Mesenchymal stem cell (in vitro differentiated cells and primary cell): ENCODE data around the gene EGFLAM.

ENCODE experiments used
- DNase-seq: peaks from one replicate; pipeline ENCODE4 v3.0.0-alpha.2; 2013
- H2AFZ ChIP-seq: one replicate; pipeline ENCODE4 v1.6.1; 2013; ENCODE audit warnings: low read depth, mild to moderate bottlenecking, control low read depth, inconsistent platforms, low read length, moderate library complexity
- H2AK5ac ChIP-seq: 2 replicates; pipeline ENCODE4 v1.6.1; 2013; ENCODE audit warnings: low read length, moderate library complexity, mild to moderate bottlenecking, inconsistent platforms; ENCODE audit not compliant: severe bottlenecking
- H2BK120ac ChIP-seq: one replicate; pipeline ENCODE4 v1.6.1; 2013; ENCODE audit warnings: low read depth, mild to moderate bottlenecking, inconsistent platforms, low read length, moderate library complexity
- H2BK12ac ChIP-seq, 2 experiments: one replicate each; pipeline ENCODE4 v1.6.1; 2013; ENCODE audit warnings: inconsistent platforms in 2 of 2, low read length in 2 of 2, mild to moderate bottlenecking in 2 of 2, moderate library complexity in 2 of 2, control low read depth in 1 of 2
- H2BK15ac ChIP-seq: one replicate; pipeline ENCODE4 v1.6.1; 2013; ENCODE audit warnings: mild to moderate bottlenecking, low read depth, inconsistent platforms; ENCODE audit not compliant: poor library complexity, severe bottlenecking
- H2BK5ac ChIP-seq: 2 replicates; pipeline ENCODE4 v1.6.1; 2013; ENCODE audit warnings: low read depth, mild to moderate bottlenecking, low read length, control low read depth, inconsistent platforms; ENCODE audit not compliant: poor library complexity, severe bottlenecking
- H3K14ac ChIP-seq, 2 experiments: one replicate each; pipeline ENCODE4 v1.6.1; 2013; ENCODE audit warnings: inconsistent platforms in 2 of 2, low read length in 2 of 2, control low read depth in 1 of 2, mild to moderate bottlenecking in 1 of 2, moderate library complexity in 1 of 2
- H3K18ac ChIP-seq, 2 experiments: one replicate each; pipeline ENCODE4 v1.6.1; 2013; ENCODE audit warnings: inconsistent platforms in 2 of 2, low read length in 2 of 2, control low read depth in 1 of 2, low read depth in 1 of 2, mild to moderate bottlenecking in 1 of 2
- H3K23ac ChIP-seq, 2 experiments: one replicate each; pipeline ENCODE4 v1.6.1; 2013; ENCODE audit warnings: inconsistent platforms in 2 of 2, low read length in 2 of 2, mild to moderate bottlenecking in 2 of 2, moderate library complexity in 2 of 2, control low read depth in 1 of 2
- H3K27ac ChIP-seq: 2 replicates; pipeline ENCODE4 v1.5.1; 2013; ENCODE audit warnings: mild to moderate bottlenecking, moderate library complexity, low read length, control low read depth, inconsistent platforms; ENCODE audit not compliant: poor library complexity, severe bottlenecking
- H3K27me3 ChIP-seq, 2 experiments: 2 replicates each; pipeline versions ENCODE4 v1.6.1 to v1.7.0; 2013; ENCODE audit warnings: low read length in 2 of 2, mild to moderate bottlenecking in 2 of 2, moderate library complexity in 2 of 2, control low read depth in 1 of 2, inconsistent platforms in 1 of 2; ENCODE audit not compliant: control insufficient read depth in 1 of 2, insufficient read depth in 1 of 2
- H3K36me3 ChIP-seq, 2 experiments: 2 replicates each; pipeline versions ENCODE4 v1.6.1 to v1.7.0; 2013; ENCODE audit warnings: low read length in 2 of 2, control low read depth in 1 of 2, inconsistent platforms in 1 of 2, low read depth in 1 of 2, mild to moderate bottlenecking in 1 of 2; ENCODE audit not compliant: insufficient read depth in 2 of 2, control insufficient read depth in 1 of 2
- H3K4ac ChIP-seq, 2 experiments: one replicate each; pipeline ENCODE4 v1.6.1; 2013; ENCODE audit warnings: inconsistent platforms in 2 of 2, low read length in 2 of 2, mild to moderate bottlenecking in 2 of 2, moderate library complexity in 2 of 2, control low read depth in 1 of 2, low read depth in 1 of 2
- H3K4me1 ChIP-seq: 2 replicates; pipeline ENCODE4 v1.6.1; 2013; ENCODE audit warnings: low read depth, low read length, control low read depth; ENCODE audit not compliant: control insufficient read depth, insufficient read depth
- H3K4me2 ChIP-seq: 2 replicates; pipeline ENCODE4 v1.6.1; 2013; ENCODE audit warnings: low read length, mild to moderate bottlenecking, inconsistent platforms; ENCODE audit not compliant: poor library complexity, severe bottlenecking
- H3K4me3 ChIP-seq, 2 experiments: 2 replicates each; pipeline versions ENCODE4 v1.5.1 to v1.7.0; 2013; ENCODE audit warnings: low read length in 2 of 2, mild to moderate bottlenecking in 2 of 2, control low read depth in 1 of 2, low read depth in 1 of 2; ENCODE audit not compliant: insufficient read depth in 1 of 2
- H3K79me1 ChIP-seq: replicated peaks from 2 replicates; pipeline ENCODE4 v1.6.1; 2013; ENCODE audit warnings: mild to moderate bottlenecking, control low read depth, low read length, inconsistent platforms; ENCODE audit not compliant: poor library complexity, severe bottlenecking
- H3K9ac ChIP-seq: 2 replicates; pipeline ENCODE4 v1.7.0; 2013; ENCODE audit warnings: mild to moderate bottlenecking, low read length, moderate library complexity
- H3K9me3 ChIP-seq: 2 replicates; pipeline ENCODE4 v1.7.0; 2013; ENCODE audit warnings: mild to moderate bottlenecking, low read length; ENCODE audit not compliant: control insufficient read depth
- H4K8ac ChIP-seq: one replicate; pipeline ENCODE4 v1.6.1; 2013; ENCODE audit warnings: inconsistent platforms, mild to moderate bottlenecking, low read length, moderate library complexity
- H4K91ac ChIP-seq: one replicate; pipeline ENCODE4 v1.6.1; 2013; ENCODE audit warnings: mild to moderate bottlenecking, low read length, inconsistent platforms
- WGBS: methylation state at CpG from one replicate; pipeline ENCODE4 v1.1.7; 2013; ENCODE audit warnings: mixed read lengths; 5-methylcytosine and 5-hydroxymethylcytosine counted together

The EGFLAM gene

DNA sequence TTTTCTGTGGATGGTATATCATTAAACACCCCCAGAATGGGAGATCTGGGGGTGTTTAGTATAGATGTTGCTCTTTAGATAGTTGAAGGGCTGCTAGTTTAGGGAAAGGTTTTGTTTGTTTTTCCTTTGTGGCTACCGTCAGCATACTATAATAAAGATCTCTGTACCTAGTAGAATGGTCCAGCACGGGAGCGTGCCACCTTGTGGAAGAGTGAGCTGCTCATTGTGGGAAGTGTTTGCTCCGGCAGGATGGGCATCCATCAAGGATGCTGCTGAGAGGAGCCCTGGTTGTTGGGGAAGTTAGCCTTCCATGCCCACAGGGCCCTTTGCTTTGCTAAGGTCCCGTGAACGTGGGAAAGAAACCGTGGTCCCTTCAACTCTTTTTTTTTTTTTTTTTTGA is 185.0 kb downstream of the EGFLAM start:
- H4K8ac ChIP-seq, result no peak overlapping the region
- peaks cover 0 to 8% of the 10 kb centered on the region in 2 experiments for H3K27me3 ChIP-seq
- H3K18ac ChIP-seq, result no peak overlapping the region
- no peak for DNase-seq
- H3K27ac ChIP-seq, result no peak overlapping the region
- no peak overlapping the region for H3K23ac ChIP-seq
- no peak overlapping the region for H2BK120ac ChIP-seq
- peaks cover 5% of the 10 kb centered on the region for H3K4me1 ChIP-seq
- WGBS, result 97% methylated on average over 6 of the region's 7 CpGs
- no peak overlapping the region for H3K14ac ChIP-seq
- H3K36me3 ChIP-seq, result no peaks in the 10 kb centered on the region
- H2BK5ac ChIP-seq, result no peak overlapping the region
- H2AFZ ChIP-seq, result no peak overlapping the region
- H4K91ac ChIP-seq, result no peak overlapping the region
- no peak overlapping the region for H3K4ac ChIP-seq
- H3K9ac ChIP-seq, result no peak overlapping the region
- H2AK5ac ChIP-seq, result no peak overlapping the region
- H3K9me3 ChIP-seq, result no peaks in the 10 kb centered on the region
- no peak overlapping the region for H3K4me3 ChIP-seq
- H3K4me2 ChIP-seq, result no peak overlapping the region
- H2BK12ac ChIP-seq, result no peak overlapping the region
- no peaks in the 10 kb centered on the region for H3K79me1 ChIP-seq
- no peak overlapping the region for H2BK15ac ChIP-seq

DNA sequence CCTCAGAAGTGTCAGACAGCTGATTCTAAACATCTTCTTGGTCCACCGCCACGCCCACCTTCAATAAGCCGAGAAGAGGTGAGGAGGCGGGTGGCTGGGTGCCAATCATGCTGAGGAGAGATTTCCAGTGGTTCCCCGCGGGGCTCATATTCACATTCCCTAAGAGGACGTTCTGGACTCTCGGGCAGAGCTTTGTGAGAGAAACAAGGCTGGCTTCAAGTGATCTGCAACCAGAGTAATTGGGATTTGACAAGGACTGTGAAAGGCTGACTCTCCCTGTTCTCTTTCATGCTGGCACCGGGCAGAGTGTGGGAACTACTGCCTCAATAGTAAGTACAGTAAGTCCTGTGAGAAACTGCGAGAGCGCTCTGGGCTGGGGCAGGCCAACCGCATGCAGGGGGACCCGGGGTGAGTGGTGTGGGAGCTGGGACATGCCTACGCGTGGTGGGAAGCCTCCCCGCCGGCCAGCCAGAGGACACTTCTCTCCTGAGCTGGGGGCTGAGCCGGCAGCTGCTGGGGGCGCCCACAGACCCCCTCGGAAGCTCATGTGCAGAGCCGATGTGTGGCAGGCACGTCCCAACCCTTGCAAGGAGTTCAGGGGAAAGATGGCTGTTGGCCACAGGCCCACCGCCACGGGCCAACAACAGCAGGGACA is 187.1 kb downstream of the EGFLAM start:
- H2BK15ac ChIP-seq, result peak overlapping the region; percentile 67
- H4K91ac ChIP-seq, result peak overlapping the region; percentile 78
- H3K36me3 ChIP-seq, result peaks cover 0 to 6% of the 10 kb centered on the region in 2 experiments
- no peaks in the 10 kb centered on the region for H3K79me1 ChIP-seq
- no peak overlapping the region for H3K23ac ChIP-seq
- no peak for DNase-seq
- H2AFZ ChIP-seq, result no peak overlapping the region
- H3K4me3 ChIP-seq, result peak overlapping the region in 1 of 2 experiments; percentile 80
- H2BK120ac ChIP-seq, result no peak overlapping the region
- 90% methylated on average over 24 of the region's 24 CpGs for WGBS
- peak overlapping the region; percentile 54 for H2BK5ac ChIP-seq
- no peak overlapping the region for H2AK5ac ChIP-seq
- peak overlapping the region; percentile 85 for H3K9ac ChIP-seq
- no peak overlapping the region for H3K4me2 ChIP-seq
- H3K18ac ChIP-seq, result peak overlapping the region in 1 of 2 experiments; percentile 22
- no peaks in the 10 kb centered on the region for H3K9me3 ChIP-seq
- H4K8ac ChIP-seq, result peak overlapping the region; percentile 30
- peak overlapping the region in 1 of 2 experiments; percentile 37 for H2BK12ac ChIP-seq
- H3K4ac ChIP-seq, result peak overlapping the region in 1 of 2 experiments; percentile 13
- H3K14ac ChIP-seq, result no peak overlapping the region
- H3K27ac ChIP-seq, result no peak overlapping the region
- H3K4me1 ChIP-seq, result peaks cover 5% of the 10 kb centered on the region
- peaks cover 0 to 4% of the 10 kb centered on the region in 2 experiments for H3K27me3 ChIP-seq

- H2BK15ac ChIP-seq, result peak overlapping the region; percentile 67
- no peak overlapping the region for H3K18ac ChIP-seq
- peak overlapping the region; percentile 85 for H3K9ac ChIP-seq
- peak overlapping the region; percentile 78 for H4K91ac ChIP-seq
- WGBS, result 95% methylated on average over 21 of the region's 21 CpGs
- peak overlapping the region in 1 of 2 experiments; percentile 13 for H3K4ac ChIP-seq
- no peak overlapping the region for H2BK5ac ChIP-seq
- H3K79me1 ChIP-seq, result no peaks in the 10 kb centered on the region
- H3K4me2 ChIP-seq, result no peak overlapping the region
- H3K9me3 ChIP-seq, result no peaks in the 10 kb centered on the region
- no peak overlapping the region for H3K14ac ChIP-seq
- peak overlapping the region; percentile 30 for H4K8ac ChIP-seq
- no peak overlapping the region for H2AFZ ChIP-seq
- H2BK12ac ChIP-seq, result peak overlapping the region in 1 of 2 experiments; percentile 37
- no peak overlapping the region for H3K23ac ChIP-seq
- H3K4me3 ChIP-seq, result peak overlapping the region in 1 of 2 experiments; percentile 80
- H3K27ac ChIP-seq, result no peak overlapping the region
- no peak for DNase-seq
- peaks cover 0 to 6% of the 10 kb centered on the region in 2 experiments for H3K36me3 ChIP-seq
- H2AK5ac ChIP-seq, result no peak overlapping the region
- no peak overlapping the region for H2BK120ac ChIP-seq
- H3K4me1 ChIP-seq, result peaks cover 2% of the 10 kb centered on the region
- H3K27me3 ChIP-seq, result peaks cover 0 to under 1% of the 10 kb centered on the region in 2 experiments
Measured at GRCh38 chr5:38446029-38446522, 187.7 kb downstream of the EGFLAM start.

DNA sequence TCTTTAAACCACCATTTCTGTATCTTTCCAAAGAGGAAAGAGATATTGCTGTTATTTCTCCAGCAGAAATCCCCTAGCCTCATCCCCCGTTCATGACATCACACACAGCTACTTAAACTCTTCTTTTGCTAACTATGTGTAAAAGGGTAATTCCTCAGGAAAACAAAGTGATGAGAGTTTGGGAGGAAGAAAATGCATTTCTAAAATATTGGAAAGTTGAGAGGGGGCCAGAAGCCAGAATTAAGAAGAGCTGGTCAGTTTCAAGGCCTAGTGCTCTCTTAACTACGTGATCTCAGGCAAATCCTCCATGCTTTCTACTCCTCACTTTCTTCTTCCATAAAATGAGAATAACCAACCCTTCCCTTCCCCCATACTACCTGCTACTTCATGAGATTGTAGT is 188.7 kb downstream of the EGFLAM start:
- H2AFZ ChIP-seq, result no peak overlapping the region
- H3K4ac ChIP-seq, result no peak overlapping the region
- peaks cover 0 to 6% of the 10 kb centered on the region in 2 experiments for H3K36me3 ChIP-seq
- no peak overlapping the region for H3K23ac ChIP-seq
- no peak overlapping the region for H3K18ac ChIP-seq
- no peak overlapping the region for H3K27ac ChIP-seq
- no peak overlapping the region for H4K91ac ChIP-seq
- H2BK120ac ChIP-seq, result no peak overlapping the region
- H2BK12ac ChIP-seq, result no peak overlapping the region
- no peak overlapping the region for H4K8ac ChIP-seq
- H3K9ac ChIP-seq, result peak overlapping the region; percentile 85
- no peak overlapping the region for H2BK15ac ChIP-seq
- no peak overlapping the region for H3K4me2 ChIP-seq
- peak overlapping the region in 1 of 2 experiments; percentile 80 for H3K4me3 ChIP-seq
- no peak for DNase-seq
- H3K27me3 ChIP-seq, result no peaks in the 10 kb centered on the region
- no peak overlapping the region for H2BK5ac ChIP-seq
- no peak overlapping the region for H2AK5ac ChIP-seq
- no peaks in the 10 kb centered on the region for H3K79me1 ChIP-seq
- no peak overlapping the region for H3K14ac ChIP-seq
- WGBS, result 100% methylated on average over 1 of the region's 2 CpGs
- no peaks in the 10 kb centered on the region for H3K9me3 ChIP-seq
- peaks cover 2% of the 10 kb centered on the region for H3K4me1 ChIP-seq
